CD1c-positive myeloid dendritic cell (primary cell): ENCODE data around the gene SLC35B2.

Experiments used
- DNase-seq: peaks from one replicate; pipeline ENCODE4 v3.0.0-alpha.2; 2016; ENCODE audit errors: extremely low spot score

Gene SLC35B2

DNA sequence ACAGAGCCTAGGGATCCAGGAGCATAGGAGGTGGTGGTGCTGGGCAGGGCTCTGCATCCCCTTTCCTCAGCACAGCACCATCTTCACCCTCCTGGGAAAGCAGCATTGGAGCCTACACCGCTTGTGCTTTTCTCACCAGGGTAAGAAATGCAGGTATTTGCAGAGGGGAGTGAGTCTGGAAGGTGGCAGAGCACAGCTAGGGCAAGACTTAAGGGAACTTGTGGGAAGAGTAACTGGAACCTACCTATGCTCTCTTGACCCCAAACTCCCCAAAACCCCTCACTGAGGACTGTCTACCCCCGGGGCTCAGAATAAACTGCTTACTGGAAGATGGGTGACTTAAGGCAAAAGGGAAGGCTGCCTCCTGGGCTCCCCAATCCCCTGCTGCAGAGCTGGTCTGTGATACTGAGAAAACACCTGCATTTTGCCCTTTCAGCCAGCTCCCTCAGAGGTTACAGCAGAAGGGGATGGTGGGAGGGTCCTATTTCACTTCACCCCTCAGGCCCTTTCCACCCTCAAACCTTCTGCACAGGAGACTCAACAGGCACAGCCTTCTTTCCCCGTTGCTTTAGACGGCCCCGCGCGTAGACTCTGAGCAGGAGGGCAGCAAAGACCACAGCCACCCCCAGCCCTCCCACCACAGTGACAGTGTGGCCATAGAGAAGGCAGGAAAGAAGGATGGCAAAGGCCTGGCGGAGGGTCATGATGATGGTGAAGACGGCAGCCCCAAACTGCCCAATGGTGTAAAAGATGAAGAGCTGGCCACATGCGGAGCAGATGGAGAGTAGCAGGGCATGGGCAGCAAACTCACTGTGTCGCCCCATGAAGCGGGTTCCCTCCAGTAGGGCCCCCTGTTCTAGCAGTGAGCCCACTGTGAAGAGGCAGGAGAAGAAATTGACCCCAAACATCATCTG lies 2.9 kb downstream of the SLC35B2 start:
- no peak for DNase-seq

DNA sequence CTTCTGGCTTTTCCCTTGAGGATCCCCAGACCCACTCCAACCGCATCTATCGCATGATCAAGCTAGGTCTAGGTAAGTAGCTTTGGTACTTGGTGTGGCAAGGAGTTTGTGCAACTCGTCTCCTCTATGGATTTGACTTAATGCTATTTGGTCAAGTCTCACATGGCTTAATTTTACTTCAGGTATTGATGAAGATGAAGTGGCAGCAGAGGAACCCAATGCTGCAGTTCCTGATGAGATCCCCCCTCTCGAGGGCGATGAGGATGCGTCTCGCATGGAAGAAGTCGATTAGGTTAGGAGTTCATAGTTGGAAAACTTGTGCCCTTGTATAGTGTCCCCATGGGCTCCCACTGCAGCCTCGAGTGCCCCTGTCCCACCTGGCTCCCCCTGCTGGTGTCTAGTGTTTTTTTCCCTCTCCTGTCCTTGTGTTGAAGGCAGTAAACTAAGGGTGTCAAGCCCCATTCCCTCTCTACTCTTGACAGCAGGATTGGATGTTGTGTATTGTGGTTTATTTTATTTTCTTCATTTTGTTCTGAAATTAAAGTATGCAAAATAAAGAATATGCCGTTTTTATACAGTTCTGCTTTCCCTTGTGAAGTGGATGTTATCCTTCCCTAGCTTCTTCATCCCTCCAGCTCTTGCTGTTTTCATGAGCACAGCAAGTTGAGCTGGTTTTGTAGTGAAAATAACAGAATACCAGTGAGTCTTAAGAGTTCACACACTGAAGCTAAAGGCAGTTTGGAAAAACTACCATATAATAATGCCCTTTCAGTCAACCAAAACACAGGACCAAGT lies 3.8 kb downstream of the SLC35B2 start:
- peak; percentile 59 for DNase-seq

DNA sequence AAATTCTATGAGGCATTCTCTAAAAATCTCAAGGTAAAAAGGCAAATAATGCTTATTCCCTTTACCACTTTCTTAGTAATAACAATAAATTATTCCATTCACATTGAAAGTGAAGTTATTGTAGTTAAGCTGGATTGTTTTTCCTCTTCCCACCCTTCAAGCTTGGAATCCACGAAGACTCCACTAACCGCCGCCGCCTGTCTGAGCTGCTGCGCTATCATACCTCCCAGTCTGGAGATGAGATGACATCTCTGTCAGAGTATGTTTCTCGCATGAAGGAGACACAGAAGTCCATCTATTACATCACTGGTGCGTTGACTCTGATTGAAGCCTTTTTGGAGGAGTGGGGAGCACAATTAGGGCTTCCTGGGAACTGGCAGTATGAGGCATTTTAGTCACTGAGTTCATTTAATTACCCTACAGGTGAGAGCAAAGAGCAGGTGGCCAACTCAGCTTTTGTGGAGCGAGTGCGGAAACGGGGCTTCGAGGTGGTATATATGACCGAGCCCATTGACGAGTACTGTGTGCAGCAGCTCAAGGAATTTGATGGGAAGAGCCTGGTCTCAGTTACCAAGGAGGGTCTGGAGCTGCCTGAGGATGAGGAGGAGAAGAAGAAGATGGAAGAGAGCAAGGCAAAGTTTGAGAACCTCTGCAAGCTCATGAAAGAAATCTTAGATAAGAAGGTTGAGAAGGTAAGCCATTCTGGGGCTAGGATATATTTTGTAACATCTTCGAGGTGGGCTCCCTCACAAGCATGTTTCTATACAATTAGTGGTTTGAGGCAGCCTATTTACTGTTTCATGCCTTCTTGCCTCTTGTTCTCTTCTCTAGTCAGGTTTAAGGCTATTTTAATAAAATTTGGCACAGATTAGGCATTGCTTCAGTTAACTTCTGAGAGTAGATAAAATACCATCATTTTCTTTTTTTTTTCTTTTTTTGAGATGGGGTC lies 5.5 kb downstream of the SLC35B2 start:
- DNase-seq: no peak

DNA sequence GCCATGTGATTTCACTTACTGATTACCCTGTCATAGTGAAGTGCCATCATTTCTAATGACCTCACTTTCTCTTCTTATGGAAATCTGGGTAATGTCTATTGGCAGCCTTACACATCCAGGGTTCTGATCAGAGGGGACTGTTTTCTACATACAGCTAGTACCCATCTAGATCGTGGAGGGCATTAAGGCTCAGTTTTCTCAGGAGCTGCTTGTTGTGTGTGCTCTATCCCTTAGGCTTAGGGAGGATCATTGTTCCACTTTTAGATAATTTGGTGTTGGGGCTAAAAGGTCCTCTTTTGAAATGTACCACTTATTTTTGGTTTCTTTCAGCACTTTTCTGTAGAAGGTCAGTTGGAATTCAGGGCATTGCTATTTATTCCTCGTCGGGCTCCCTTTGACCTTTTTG lies 6.6 kb downstream of the SLC35B2 start:
- no peak for DNase-seq

DNA sequence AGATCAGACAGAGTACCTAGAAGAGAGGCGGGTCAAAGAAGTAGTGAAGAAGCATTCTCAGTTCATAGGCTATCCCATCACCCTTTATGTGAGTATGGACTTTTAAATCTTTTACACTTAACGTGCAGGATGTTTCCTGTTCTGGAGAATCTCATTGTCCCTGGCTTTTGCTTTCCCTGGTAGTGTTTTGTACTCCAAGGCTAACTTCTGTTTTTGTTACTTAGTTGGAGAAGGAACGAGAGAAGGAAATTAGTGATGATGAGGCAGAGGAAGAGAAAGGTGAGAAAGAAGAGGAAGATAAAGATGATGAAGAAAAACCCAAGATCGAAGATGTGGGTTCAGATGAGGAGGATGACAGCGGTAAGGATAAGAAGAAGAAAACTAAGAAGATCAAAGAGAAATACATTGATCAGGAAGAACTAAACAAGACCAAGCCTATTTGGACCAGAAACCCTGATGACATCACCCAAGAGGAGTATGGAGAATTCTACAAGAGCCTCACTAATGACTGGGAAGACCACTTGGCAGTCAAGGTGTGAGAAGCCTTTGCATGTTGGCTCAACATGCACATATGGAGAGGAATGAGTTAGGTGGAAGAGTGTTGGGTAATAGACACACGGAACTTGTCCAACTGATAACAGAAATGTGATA lies 7.1 kb downstream of the SLC35B2 start:
- no peak for DNase-seq

DNA sequence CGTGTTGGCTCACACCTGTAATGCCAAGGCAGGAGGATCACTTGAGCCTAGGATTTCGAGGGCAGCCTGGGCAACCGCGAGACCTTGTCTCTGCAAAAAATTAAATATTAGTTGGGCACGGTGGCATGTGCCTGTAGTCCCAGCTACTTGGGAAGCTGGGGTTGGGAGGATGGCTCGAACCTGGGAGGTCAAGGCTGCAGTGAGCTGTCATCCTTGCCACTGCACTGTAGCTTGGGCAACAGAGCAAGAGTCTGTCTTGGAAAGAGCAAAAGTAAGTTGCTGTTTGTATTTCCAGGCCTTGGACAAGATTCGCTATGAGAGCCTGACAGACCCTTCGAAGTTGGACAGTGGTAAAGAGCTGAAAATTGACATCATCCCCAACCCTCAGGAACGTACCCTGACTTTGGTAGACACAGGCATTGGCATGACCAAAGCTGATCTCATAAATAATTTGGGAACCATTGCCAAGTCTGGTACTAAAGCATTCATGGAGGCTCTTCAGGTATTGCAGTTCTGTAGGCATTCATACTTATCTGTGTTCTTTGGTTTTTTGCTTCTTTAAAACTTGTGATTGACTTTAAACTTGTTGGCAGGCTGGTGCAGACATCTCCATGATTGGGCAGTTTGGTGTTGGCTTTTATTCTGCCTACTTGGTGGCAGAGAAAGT lies 8.1 kb downstream of the SLC35B2 start:
- DNase-seq: no peak

DNA sequence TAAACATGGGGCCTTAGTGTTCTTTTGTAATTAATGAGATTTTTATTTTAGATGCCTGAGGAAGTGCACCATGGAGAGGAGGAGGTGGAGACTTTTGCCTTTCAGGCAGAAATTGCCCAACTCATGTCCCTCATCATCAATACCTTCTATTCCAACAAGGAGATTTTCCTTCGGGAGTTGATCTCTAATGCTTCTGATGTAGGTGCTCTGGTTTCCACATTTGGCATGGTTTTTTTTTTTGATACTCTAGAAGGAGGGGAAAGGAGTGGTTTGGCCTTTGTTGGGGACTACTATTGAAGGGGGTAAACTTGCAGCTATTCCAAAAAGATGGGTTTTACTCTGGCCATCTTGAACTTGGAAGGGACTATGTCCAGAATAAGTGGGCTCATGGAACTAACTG lies 8.7 kb downstream of the SLC35B2 start:
- no peak for DNase-seq

DNA sequence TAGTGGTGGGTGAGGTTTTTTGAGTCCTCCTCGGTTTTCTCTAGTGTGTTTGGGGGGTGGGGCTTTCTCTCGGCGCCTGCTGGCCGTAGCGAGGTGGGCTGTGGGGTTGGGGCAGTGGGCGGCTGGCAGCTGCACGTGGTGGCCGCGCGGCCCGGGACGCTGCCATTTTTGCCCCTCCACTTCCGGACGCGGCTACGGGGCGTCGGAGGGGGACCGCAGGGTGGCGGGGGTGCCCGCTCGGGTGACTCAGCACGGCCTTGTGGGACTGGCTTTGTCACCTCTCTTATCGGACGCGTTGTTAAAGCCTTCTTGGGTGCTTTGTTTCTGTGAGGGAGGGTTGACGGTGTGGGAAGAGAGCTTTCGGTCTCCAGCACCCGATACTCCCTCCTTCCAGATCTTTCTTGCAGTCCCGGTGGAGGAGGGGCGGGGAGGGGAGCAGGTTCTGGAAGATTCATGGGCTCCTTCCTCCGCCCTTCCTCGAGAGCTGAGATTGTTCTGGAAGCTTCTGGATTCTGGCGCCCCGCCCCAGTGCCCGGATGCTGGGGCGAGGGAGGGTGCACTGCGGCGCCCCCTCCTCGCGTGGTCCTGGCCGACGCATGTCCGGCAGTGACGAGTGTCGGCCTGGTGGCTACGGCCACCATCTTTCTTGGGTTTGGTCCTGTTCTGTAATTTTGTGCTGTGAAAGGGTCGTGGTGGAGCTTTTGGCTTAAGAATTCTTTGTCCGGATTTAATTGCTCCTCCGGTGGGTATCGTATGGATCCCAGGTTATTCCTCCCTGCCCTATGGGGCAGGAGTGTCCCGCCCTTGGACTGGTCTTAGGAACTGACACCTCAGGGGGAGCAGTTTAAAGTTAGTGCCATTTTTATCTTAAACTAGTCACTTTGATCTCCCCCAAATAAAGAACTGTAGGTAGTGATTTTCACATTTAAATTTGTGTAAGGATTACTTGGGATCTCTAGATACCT lies 9.7 kb downstream of the SLC35B2 start:
- peak; percentile 91 for DNase-seq

DNA sequence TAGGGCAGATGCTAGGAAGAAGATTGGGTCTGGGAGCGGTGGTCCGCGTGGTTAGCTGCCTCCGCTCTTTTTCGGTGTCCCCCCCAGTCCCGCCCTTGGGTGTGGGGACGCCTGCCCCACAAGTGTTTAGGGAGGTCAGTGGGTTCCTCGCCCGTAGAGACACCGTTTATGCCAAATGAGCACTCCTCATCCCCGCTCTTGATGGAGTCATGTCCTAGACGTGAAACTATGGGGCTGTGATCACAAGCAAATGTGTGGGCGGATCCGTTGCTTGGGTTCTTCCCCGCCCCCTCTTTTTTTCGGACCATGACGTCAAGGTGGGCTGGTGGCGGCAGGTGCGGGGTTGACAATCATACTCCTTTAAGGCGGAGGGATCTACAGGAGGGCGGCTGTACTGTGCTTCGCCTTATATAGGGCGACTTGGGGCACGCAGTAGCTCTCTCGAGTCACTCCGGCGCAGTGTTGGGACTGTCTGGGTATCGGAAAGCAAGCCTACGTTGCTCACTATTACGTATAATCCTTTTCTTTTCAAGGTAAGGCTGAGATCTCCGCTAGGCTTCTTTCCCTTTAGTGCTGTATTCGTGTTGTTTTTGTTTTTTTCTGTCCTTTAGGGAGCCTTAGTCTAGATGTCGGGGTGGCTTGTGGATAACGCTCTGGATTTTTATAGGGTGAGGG lies 10.5 kb downstream of the SLC35B2 start, which contains the start of gene HSP90AB1:
Gene HSP90AB1, plus strand, starts transcription at position 439 of the 675 bp plus-strand sequence. CDS start 1,529 bp downstream, outside the sequence.
- peak; percentile 98 for DNase-seq

DNA sequence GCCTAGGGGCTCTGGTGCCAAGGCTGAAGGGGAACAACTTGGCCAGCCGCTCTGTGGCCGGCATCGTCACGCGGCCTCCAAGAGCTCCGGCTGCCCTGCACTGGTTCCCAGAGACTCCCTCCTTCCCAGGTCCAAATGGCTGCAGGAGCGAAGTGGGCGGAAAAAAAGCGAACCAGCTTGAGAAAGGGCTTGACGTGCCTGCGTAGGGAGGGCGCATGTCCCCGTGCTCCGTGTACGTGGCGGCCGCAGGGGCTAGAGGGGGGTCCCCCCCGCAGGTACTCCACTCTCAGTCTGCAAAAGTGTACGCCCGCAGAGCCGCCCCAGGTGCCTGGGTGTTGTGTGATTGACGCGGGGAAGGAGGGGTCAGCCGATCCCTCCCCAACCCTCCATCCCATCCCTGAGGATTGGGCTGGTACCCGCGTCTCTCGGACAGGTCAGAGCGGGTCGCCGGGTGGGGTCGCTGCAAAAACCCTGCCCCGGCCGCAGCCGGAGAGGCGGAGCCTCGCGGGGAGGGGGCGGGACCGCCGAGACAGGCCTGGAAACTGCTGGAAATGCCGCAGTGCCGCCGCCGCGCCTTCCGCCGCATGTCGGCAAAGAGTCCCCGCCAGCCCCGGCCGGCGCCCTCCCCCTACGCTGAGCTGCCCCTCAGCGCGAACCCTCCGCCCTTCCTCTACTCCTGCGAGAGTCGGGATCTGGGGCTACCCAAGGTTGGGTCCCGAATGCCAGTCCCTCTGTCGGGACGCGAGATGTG lies 11.2 kb downstream of the SLC35B2 start:
- DNase-seq: peak; percentile 88

DNA sequence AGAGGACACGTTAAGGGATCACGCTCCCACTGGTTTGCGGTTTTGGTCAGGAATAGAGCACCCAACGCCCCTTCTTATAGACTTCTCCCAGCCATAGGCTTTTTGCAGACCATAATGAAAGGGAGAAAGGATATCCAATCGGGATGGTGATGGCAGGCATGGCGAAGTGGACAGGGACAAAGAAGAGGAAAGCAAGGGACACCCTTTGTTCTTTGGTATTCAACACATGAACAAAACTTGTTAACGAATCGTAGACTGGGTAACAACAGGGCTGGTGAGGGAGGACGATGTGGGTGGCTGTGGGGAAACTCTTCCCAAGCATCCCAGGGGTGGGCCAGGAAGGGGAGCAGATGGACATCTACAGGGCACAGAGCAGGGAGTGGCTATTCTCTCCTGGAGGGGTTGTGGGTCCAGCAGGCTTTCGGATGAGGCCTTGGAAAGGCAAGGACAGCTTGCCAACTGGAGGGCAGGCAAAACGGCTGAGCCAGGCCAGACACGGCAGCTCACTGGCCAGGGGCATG lies 11.9 kb downstream of the SLC35B2 start:
- no peak for DNase-seq

DNA sequence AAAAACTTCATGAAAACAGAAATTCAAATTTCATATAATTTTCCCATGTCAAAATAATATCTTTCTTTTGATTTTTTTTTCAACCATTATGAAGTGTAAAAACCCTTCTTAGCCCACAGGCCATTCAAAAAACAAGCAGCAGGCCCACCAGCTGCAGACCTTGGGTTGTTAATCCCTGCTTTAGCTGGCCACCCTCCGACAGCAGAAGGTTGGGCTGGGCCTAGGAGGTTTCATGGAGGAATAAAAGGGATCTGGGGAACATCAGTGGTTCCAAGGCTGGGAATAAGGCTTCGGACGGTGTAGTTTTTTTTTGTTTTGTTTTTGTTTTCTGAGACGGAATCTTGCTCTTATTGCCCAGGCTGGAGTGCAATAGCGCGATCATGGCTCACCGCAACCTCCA lies 14.0 kb downstream of the SLC35B2 start:
- DNase-seq: no peak

DNA sequence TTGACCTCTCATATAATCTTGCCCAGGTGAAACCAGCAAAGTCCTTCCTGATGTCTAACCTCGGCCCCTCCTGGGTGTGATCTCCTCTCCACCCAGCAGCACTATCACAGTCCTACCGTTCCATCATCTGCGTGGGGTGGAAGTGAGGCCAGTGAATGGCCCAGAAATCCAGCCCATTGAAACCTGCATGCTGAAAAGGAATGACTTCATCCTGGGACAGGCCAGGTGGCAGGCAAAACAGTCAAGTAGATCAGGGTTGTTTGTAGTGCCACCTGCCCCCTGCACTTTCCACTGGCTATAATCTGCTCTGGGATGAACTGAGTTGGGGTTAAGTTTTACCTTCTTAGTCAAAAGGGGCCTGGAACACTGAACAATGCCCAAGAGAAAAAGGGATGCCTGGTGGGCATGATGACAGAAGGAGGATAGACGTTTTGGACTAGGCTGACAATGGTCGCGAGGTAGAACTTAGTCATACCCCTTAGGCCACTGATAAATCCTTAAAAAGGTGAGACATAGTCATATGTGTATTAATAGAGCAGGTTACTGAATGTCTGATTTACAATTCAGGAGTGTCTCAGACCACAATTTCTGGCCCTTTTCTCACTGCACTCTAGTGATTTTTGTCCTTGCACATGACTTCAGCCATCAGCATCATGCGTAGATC lies 18.5 kb downstream of the SLC35B2 start:
- no peak for DNase-seq

DNA sequence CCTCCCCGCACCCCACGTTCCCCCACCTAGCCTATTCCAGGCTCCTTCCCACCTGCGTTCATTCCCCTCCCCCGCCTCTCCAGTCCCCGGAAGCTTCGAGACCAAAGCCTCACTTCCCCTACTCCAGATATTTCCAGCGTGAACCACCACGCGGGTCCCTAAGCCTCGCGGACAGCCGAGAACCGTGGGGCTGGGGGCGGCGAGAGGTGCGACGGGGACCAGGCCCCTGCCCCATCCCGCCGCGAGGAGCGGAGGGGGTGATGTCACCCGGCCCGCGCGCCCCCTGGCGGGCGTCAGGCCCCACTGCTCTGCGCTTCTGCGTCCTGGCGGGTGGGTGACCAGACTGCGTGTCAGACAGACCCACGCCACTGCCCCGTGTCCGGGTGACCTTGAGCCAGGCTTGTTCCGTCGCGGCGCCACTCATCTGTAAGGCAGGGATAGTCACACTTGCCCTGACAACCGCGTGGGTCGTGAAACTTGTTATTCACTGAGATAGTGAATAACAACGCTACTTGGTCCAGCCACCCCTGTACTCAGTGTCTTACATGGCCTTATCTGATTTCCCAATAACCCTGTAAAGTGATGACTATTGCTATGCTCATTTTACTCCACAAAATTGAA lies 19.4 kb downstream of the SLC35B2 start:
- DNase-seq: peak; percentile 93

DNA sequence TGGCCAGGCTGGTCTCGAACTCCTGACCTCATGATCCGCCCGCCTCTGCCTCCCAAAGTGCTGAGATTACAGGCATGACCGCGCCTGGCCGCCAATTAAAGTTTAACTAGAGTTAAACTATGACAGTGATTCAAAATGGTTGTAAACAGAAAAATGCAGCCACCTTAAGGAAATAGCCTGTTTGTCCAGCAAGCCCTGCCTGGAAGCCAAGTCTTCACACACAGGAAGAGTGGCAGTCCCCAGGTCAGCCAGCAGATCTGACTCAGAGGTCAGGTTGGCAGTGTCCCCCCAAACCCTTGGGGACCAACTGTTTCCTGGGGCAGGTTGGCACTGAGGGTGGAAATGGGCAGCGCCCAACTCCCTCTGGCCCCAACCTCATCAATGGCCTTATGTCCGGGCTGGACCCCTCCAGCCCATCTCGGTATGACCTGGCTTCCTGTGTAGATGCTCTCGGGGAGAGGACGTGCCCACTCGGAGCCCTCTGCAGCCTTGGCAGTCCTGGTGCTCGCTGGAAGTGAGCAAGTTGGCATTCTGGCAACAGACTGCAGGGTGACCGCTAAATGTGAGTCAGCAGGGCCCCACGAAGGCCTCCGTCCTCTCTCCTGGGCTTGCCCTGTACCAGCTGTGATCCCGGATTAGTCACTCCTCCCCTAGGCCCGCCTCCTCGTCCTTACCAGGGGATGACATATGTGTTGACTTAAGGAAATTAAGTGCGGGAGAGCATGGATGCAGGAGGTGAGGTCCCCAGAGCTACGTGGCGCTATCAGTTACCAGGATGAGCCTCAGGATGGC lies 20.1 kb downstream of the SLC35B2 start:
- DNase-seq: peak; percentile 92
